ENCODE results near the gene MCTP1.

The MCTP1 gene

GRCh38 chr5:95142145-95142544 lies 142.7 kb downstream of the MCTP1 start:
- Histone ChIP-seq H3K9ac (ENCODE audit: low read length) (no peak overlapping the region), H3K36me3 (replicated peaks; ENCODE audit: insufficient read depth, low read length) (no peaks in the 10 kb centered on the region), H3K4me1 (ENCODE audit: low read length) (no peaks in the 10 kb centered on the region), H4K20me1 (ENCODE audit: insufficient read depth, low read length) (no peaks in the 10 kb centered on the region), H3K4me2 (ENCODE audit: low read depth, low read length) (no peak overlapping the region), H3K27me3 (replicated peaks; ENCODE audit: insufficient read depth, low read length) (no peaks in the 10 kb centered on the region), H2AFZ (ENCODE audit: low read length) (no peak overlapping the region), H3K27ac (ENCODE audit: low read length) (no peak overlapping the region), H3K9me3 (replicated peaks; ENCODE audit: insufficient read depth, low read length) (no peaks in the 10 kb centered on the region), H3K9me2 (replicated peaks; ENCODE audit: insufficient read depth, low read length) (no peaks in the 10 kb centered on the region), H3K79me2 (ENCODE audit: low read length) (no peaks in the 10 kb centered on the region), H3K4me3 (ENCODE audit: low read length) (no peak overlapping the region), H3F3A (ENCODE audit: insufficient read depth, low read length) (no peaks in the 10 kb centered on the region)
- no peak for DNase-seq
- TF ChIP-seq CTCF (IDR thresholded peaks at IDR 0.05; ENCODE audit: low read length) (no peak), EZH2phosphoT487 (IDR thresholded peaks at IDR 0.05; ENCODE audit: low read length) (no peak), EZH2 (optimal IDR thresholded peaks at IDR 0.05; ENCODE audit: low read depth, low read length) (no peak)

- no peak for DNase-seq
- Histone ChIP-seq H3K9ac (ENCODE audit: low read length) (no peak overlapping the region), H3K9me2 (replicated peaks; ENCODE audit: insufficient read depth, low read length) (no peaks in the 10 kb centered on the region), H4K20me1 (ENCODE audit: insufficient read depth, low read length) (no peaks in the 10 kb centered on the region), H3K79me2 (ENCODE audit: low read length) (no peaks in the 10 kb centered on the region), H3F3A (ENCODE audit: insufficient read depth, low read length) (no peaks in the 10 kb centered on the region), H3K4me3 (ENCODE audit: low read length) (no peak overlapping the region), H2AFZ (ENCODE audit: low read length) (no peak overlapping the region), H3K4me2 (ENCODE audit: low read depth, low read length) (no peak overlapping the region), H3K4me1 (ENCODE audit: low read length) (no peaks in the 10 kb centered on the region), H3K27ac (ENCODE audit: low read length) (no peak overlapping the region), H3K27me3 (replicated peaks; ENCODE audit: insufficient read depth, low read length) (no peaks in the 10 kb centered on the region), H3K9me3 (replicated peaks; ENCODE audit: insufficient read depth, low read length) (no peaks in the 10 kb centered on the region), H3K36me3 (replicated peaks; ENCODE audit: insufficient read depth, low read length) (no peaks in the 10 kb centered on the region)
- TF ChIP-seq EZH2phosphoT487 (IDR thresholded peaks at IDR 0.05; ENCODE audit: low read length) (no peak), EZH2 (optimal IDR thresholded peaks at IDR 0.05; ENCODE audit: low read depth, low read length) (no peak), CTCF (IDR thresholded peaks at IDR 0.05; ENCODE audit: low read length) (no peak)
Observed at GRCh38 chr5:95141141-95141540, 143.8 kb downstream of the MCTP1 start.

GRCh38 chr5:95134326-95134725 lies 150.6 kb downstream of the MCTP1 start:
- Histone ChIP-seq H3K4me2 (ENCODE audit: low read depth, low read length) (no peak overlapping the region), H2AFZ (ENCODE audit: low read length) (no peak overlapping the region)

More at GRCh38 chr5:95134326-95134725, 150.6 kb downstream of the MCTP1 start:
- Histone ChIP-seq H3K9me2 (replicated peaks; ENCODE audit: insufficient read depth, low read length) (no peaks in the 10 kb centered on the region), H4K20me1 (ENCODE audit: insufficient read depth, low read length) (no peaks in the 10 kb centered on the region), H3K27me3 (replicated peaks; ENCODE audit: insufficient read depth, low read length) (no peaks in the 10 kb centered on the region), H3K9ac (ENCODE audit: low read length) (no peak overlapping the region), H3K27ac (ENCODE audit: low read length) (no peak overlapping the region), H3F3A (ENCODE audit: insufficient read depth, low read length) (no peaks in the 10 kb centered on the region), H3K9me3 (replicated peaks; ENCODE audit: insufficient read depth, low read length) (no peaks in the 10 kb centered on the region), H3K4me3 (ENCODE audit: low read length) (no peak overlapping the region), H3K36me3 (replicated peaks; ENCODE audit: insufficient read depth, low read length) (no peaks in the 10 kb centered on the region), H3K79me2 (ENCODE audit: low read length) (no peaks in the 10 kb centered on the region), H3K4me1 (ENCODE audit: low read length) (no peaks in the 10 kb centered on the region)
- TF ChIP-seq CTCF (IDR thresholded peaks at IDR 0.05; ENCODE audit: low read length) (no peak), EZH2 (optimal IDR thresholded peaks at IDR 0.05; ENCODE audit: low read depth, low read length) (no peak)
- DNase-seq = no peak

All from MM.1S (cell line).